ENCODE results near the gene C6orf118.

DNA sequence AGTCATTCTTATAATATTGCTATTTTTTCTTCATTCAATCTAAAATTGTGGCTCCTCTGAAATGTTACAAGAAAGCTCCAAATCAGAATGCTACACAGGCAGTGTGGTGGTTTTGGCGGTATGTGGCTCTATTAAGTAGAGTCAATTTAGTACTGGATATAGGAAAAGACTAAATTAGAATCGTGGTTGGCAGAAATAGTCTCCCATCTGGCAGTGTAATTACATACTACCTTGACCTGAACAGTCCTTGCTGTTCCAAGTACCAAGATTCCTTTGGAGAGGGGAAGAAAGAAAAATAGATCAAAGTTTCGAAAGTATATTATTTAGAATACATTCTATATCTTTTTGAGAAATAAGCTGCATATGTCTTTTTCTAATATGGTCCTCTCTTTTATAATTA is 78.2 kb downstream of the C6orf118 start:
- TF ChIP-seq, protein P1, sequence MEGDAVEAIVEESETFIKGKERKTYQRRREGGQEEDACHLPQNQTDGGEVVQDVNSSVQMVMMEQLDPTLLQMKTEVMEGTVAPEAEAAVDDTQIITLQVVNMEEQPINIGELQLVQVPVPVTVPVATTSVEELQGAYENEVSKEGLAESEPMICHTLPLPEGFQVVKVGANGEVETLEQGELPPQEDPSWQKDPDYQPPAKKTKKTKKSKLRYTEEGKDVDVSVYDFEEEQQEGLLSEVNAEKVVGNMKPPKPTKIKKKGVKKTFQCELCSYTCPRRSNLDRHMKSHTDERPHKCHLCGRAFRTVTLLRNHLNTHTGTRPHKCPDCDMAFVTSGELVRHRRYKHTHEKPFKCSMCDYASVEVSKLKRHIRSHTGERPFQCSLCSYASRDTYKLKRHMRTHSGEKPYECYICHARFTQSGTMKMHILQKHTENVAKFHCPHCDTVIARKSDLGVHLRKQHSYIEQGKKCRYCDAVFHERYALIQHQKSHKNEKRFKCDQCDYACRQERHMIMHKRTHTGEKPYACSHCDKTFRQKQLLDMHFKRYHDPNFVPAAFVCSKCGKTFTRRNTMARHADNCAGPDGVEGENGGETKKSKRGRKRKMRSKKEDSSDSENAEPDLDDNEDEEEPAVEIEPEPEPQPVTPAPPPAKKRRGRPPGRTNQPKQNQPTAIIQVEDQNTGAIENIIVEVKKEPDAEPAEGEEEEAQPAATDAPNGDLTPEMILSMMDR (IDR thresholded peaks at IDR 0.05; ENCODE audit: poor library complexity): no peak
- TF ChIP-seq EZH2 (IDR thresholded peaks at IDR 0.05; ENCODE audit: borderline replicate concordance): no peak
- no peak for TF ChIP-seq EZH2phosphoT487 (IDR thresholded peaks at IDR 0.05; ENCODE audit: low read depth, severe bottlenecking, unreplicated experiment)

Data from hepatocyte (in vitro differentiated cells).